Stimulated activated CD4-positive, alpha-beta T cell treated with anti-CD3 and anti-CD28 coated beads, Interleukin-2, amount 100 ng/mL, for 4 hours (primary cell): Measurements from ENCODE around the gene POMC.
"Not testable (repeated sequence)": the region's sequence is repeated elsewhere in the genome, so short reads cannot be mapped to it uniquely, and the experiment has no call there.

Experiments
- DNase-seq: peaks from one replicate; pipeline ENCODE4 v3.0.0-alpha.2; 2020; ENCODE audit warnings: low read depth

POMC gene

DNA sequence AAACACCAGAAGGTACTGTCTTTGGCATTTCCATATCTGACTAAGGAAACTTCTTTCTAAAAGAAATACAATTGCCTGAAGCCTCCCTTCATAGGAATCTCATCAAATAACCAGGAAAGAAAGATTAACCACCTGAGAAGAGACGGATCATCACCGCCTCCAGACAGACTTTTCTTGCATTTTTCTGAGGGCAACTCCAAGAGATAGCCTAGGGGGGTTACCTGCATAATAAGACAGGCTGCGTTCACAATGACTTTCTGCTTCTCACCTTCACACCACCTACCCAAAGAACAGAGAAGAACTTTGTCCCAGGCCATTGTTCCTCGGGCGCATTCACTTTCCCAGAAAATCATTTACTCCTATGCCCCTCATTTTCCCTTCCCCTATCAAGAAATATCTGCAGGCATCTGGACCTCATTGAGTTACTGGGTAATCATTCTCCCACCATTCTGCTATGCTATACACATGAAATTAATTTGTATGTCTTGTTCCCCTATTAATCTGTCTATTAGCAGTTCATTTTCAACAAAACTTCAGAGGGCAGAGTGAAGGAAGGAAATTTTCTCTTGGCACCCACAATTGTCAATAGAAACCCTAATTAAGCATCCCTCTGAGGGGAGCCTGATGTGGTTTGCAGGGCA lies 8.3 kb upstream of the POMC start:
- no peak for DNase-seq

DNA sequence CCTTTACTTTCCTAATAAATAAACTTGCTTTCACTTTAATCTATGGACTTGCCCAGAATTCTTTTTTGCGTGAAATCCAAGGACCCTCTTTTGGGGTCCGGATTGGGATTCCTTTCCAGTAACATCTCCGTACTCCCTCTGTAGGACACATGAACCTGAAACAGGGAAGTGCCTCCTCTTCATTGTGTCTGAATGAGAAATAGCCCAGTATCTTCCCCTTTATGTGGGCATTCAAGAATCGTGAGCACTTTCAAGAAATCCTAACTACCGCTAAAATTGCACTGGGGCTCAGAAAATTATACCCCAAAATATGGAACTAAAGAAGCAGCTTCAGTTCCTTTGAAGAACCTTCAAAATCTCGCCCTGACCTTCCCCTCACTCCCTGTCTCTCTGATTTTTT lies 7.8 kb upstream of the POMC start:
- no peak for DNase-seq

DNA sequence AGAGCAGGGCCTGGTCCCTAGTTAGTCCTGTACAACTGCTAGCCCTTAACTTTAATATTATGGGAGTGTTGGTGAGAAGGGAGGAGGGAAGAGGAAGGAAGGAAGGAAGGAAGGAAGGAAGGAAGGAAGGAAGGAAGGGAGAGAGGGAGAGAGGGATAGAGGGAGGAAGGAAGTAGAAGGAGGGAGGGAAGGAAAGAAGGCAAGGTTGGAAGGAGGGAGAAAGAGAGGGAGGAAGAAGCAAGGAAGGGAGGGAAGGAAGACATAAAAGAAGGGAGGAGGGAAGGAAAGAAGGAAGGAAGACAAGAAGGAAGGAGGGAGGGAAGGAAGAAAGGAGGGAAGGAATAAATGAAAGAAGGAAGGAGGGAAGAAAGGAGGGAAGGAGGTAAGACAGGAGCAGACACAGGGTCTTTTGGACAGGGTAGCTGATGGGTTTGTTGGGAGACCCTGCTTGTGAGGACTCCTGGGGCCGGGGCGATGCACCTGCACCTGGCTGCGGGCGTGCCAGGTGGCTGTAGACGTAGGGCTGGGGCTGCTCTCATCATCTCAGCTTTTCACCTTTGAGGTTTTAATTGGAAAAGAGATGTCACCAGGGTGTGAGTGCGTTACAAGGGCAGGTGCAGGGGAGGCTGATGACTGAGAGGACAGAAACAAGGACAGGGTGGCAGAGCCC lies 5.9 kb upstream of the POMC start:
- no peak for DNase-seq

DNA sequence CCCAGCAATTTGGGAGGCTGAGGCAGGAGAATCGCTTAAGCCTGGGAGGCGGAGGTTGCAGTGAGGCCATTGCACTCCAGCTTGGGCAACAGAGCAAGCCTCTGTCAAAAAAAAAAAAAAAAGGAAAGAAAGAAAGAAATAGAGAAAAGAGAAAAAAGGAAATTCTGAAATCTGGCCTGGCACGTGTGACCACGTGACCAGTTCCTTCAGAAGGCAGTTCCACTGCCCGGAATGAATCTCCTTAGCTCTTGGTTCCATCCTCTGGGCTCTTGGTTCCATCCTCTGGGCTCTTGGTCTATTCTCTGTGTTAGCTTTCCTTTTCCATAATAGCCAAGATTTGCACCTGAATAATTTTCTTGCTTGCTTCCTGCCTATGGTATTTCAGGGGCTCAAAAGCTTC lies 5.3 kb upstream of the POMC start:
- no peak for DNase-seq

DNA sequence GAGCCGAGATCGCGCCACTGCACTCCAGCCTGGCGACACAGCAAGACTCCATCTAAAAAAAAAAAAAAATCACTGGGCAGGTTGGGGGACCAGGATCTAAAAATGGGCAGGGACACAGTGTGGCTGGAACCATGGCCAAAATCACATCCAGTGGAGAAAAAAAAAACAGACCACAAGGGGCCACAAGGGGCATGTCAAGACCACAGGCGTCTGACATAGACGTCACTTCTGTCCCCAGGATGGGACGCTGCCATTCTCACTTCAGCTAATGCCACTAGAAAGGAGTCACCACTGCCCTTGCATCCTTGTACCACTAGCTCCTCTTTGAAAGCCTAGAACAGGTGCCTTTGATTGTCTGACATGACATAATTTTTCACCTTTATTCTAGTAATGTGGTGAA lies 2.5 kb upstream of the POMC start:
- no peak for DNase-seq

DNA sequence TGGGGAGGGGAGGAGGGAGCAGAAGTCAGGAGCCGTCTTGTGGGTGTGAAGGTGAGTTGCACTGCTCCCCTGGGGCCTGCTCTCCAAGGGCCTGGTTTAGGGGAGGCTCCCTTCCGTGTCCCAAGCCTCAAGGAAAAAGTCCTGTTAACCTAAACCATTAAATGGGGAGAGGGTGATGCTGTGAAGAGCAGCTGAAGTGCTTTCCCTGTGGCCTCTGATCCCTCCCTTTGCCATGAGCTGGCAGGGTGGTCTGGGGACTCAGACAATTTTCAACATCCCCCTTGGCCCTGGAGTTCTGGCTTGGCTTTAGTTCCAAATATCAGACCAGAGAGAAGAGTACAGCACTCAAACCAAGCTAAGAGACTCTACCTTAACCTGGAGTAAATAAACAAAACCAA lies 692 bp upstream of the POMC start:
- DNase-seq = no peak

DNA sequence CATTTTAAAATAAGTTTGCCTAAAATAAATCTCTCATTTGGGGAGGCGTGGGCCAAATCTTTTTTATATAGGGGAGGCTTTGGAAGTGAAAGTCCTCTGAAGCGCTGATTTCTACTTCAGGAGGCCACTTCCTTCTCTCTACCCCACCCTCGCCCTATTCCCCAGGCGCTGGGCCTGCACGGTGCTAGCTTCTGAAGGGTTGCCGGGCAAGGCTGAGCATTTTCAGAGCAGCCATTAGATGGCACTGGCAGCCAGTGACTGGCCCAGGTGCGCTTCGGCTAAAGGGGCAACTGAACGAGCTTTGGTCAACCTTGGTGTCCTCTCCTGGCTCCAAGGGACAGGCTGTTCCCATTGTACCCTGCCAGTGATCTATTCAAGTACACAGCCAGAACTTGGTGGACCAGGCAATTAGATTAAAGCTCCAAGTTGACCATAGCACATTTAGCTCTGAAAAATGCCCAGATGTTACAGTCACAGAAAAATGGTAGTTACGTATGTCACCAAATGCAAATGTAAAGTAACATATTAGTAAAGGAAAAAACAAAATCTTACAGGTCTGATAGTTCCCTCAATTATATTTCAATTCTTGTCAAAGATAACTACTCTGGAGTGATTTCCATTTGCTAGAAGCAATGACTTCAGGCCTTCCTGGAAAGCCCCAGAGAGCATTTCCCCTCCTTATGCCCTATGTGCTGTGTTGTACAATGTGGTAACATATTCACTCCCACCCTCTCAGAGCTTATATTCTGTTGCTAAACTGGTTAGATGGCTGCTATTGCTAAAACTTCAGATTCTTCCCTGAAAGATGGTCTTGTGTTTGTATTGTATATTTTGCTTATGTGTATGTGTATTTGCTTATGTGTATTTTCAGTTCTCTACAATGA lies 2.1 kb downstream of the POMC start:
- peak; percentile 9 for DNase-seq

DNA sequence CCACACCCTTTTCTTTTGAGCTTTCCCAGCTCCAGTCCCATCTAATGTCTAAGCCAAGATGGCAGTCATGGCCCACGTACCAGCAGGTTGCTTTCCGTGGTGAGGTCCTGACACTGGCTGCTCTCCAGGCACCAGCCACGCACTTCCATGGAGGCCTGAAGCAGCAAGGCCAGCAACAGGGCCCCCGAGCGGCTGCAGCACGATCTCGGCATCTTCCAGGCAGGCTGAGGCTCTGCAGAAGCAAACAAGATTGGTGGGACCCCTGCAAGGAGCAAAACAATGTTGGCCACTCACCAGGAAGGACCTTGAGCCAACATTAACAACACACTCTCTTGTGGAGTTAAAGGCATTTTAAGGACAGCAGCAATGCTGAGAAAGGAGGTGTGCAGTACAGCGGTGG lies 3.8 kb downstream of the POMC start:
- DNase-seq = no peak

GRCh38 chr2:25162061-25162460 lies 6.3 kb downstream of the POMC start:
- DNase-seq = not testable (repeated sequence)

DNA sequence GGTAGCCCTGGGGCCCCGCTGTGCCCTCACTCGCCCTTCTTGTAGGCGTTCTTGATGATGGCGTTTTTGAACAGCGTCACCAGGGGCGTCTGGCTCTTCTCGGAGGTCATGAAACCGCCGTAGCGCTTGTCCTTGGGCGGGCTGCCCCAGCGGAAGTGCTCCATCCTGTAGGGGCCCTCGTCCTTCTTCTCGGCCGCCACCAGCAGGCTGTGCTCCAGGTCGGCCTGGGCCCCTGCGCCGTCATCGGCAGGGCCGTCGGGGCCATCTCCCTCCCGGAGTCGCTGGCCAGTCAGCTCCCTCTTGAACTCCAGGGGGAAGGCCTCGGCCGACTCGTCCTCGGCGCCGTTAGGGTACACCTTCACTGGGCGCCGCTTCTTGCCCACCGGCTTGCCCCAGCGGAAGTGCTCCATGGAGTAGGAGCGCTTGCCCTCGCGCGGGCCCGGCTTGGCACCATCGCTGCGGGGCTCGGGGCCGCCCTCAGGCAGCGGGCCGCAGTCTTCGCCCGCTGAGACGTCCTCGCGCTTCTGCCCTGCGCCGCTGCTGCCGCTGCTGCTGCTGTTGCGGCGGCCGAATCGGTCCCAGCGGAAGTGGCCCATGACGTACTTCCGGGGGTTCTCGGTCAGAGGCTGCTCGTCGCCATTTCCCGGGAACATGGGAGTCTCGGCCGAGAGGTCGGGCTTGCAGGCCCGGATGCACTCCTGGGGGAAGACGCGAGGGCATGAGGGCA lies 7.2 kb downstream of the POMC start:
- DNase-seq = peak; percentile 54

DNA sequence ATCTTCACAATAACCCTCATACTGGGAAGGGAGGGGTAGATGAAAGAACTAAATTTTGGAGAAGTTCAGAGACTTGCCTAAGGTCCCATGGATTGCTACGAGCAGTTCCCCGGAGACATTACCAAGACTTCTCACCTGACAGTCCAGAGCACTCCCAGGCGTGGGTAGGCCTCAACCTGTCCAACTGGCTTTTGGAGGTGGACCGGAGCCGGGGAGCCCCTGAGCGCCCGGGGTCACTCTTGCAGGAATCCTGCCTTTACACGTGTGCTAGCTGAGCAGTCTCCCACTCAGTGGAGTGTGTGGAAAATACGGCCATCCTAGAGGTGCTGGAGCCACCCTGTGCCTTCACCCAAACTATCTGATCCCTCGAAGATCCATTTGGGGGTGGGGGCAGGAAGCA lies 8.0 kb downstream of the POMC start:
- no peak for DNase-seq

DNA sequence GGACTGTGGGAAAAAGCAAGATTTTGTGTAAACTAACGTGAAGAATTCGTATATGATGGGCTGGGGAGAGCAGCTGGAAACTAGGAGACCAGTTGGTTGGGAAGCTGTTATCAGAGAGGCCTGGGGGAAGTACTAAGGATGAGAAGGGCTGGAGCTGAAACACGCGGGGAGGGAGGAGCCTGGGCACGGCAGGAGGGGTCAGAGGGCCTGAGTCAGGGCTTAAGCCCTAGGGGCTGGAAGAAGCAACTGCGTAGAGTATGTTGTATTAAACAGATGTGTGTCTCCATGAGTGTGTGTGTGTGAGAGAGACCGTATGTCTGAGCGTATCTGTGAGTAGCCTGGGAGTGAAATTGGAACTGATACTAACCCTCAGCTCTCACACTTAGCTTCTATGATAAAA lies 8.4 kb downstream of the POMC start:
- no peak for DNase-seq

DNA sequence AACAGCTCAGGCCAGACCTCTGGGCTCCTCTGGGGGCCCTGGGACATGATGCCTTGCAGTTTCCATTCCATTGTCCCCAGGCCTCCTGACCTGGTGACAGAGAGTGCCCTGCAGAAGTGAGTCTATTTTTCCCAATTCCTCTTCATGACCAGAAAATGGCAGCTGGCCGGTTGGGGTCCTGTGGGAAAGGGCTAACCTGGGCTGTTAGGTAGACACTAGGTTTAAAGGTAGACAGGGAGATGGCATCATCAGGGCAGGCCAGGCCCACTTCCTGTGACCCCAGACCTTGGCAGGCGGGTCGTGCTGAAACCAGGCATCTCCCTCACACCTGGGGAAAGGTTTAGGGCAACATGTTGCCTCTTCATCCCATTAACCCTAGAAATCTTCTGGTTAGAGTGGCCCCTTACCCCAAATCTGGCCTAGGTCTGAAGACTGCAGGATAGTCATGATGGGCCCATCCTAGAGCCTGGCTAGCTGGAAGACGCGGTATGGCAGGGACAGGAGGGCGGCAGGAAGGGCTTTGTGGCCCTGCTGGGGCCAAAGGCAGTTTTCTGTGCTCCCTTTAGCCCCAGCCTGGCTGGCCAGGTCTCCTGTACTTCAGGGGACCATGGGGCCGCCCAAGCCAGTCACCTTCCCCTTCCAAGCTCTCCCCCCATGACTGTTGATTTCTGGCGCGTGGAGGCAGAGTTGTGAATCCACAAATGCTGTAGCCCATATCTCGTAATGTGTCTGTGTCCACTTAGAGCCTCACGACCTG lies 10.1 kb downstream of the POMC start:
- DNase-seq = no peak

- DNase-seq = no peak
Measured at GRCh38 chr2:25155401-25155800, 13.0 kb downstream of the POMC start.

DNA sequence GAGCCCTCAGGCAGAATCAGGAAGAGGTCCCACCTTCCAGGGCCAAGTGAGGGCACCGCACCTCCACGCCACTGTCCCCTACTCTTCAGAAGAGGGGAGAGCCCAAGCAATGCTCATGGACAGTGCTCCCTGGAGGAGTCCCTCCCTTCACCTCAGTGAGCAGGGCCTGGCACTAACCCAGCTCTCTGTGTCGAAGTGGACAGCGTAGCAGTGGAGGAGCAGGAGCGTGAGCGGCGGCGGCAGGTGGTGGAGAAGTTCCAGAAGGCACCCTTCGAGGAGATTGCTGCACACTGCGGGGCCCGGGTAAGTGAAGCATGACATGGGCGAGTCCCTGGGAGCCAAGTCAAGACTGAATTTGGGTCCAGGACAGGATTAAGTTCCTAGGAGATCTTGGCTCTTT lies 16.7 kb downstream of the POMC start:
- no peak for DNase-seq

DNA sequence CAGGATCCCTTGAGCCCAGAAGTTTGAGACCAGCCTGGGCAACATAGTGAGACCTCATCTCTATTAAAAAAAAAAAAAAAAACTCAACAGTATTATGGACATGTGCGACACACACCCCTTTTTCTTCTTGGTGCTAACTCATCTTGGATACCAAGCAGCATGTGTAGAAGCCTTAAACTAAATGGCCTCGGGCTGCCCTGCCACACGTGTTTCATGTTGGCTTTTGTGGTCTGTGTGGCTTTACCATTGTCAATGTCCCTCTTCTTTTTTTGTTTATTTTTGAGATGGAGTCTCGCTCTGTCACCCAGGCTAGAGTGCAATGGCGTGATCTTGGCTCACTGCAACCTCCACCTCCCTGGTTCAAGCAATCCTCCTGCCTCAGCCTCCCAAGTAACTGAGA lies 17.4 kb downstream of the POMC start:
- DNase-seq = not testable (repeated sequence)

GRCh38 chr2:25149646-25150045 lies 18.7 kb downstream of the POMC start:
- no peak for DNase-seq

- no peak for DNase-seq
Measured at GRCh38 chr2:25146896-25147295, 21.5 kb downstream of the POMC start.

GRCh38 chr2:25145803-25146202 lies 22.6 kb downstream of the POMC start:
- no peak for DNase-seq

- DNase-seq = no peak
Measured at GRCh38 chr2:25141120-25141519, 27.3 kb downstream of the POMC start.

DNA sequence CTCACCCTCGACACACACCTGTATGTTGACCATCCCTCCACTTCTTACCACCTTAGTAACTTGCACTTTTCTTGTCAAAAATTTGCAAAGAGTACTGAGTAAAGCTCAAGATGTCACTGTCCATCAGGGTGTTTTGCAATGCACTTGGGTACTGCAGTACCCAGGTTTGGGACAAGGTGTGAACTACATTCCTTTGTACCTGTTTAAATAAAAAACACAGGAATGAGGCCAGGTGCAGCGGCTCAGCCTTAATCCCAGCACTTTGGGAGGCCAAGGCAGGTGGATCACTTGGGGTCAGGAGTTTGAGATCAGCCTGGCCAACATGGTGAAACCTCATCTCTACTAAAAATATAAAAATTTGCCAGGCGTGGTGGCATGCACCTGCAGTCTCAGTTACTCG lies 27.8 kb downstream of the POMC start:
- DNase-seq = not testable (repeated sequence)

- no peak for DNase-seq
Measured at GRCh38 chr2:25132693-25133092, 35.7 kb downstream of the POMC start.
